SK-N-MC (cell line): Measurements from ENCODE around the gene RPS25.

ENCODE experiments used
- EZH2 ChIP-seq: fragments of 200-600 bp; sonication (generic); IDR thresholded peaks from one replicate; pipeline ENCODE4 v1.6.1; 2017; ENCODE audit warnings: antibody characterized with exemption
- FOXP2 ChIP-seq: optimal IDR thresholded peaks from 2 replicates; pipeline ENCODE3; 2011; ENCODE audit warnings: mild to moderate bottlenecking, moderate library complexity; ENCODE audit not compliant: insufficient read depth; ENCODE audit errors: extremely low read length, control extremely low read depth
- POLR2AphosphoS5 ChIP-seq: IDR thresholded peaks from 2 replicates; pipeline ENCODE4 v1.6.1; 2012; ENCODE audit warnings: mild to moderate bottlenecking, low read depth, low read length, borderline replicate concordance

- no peak for TF ChIP-seq EZH2
- TF ChIP-seq POLR2AphosphoS5, result no peak
- no peak for TF ChIP-seq FOXP2
Observed at GRCh38 chr11:119023741-119024140, 5.6 kb upstream of the RPS25 start.
